Lower leg skin (tissue), 3 donors: ENCODE results near the gene HOXC9.

Source experiments
- POLR2A ChIP-seq, 2 donors: fragments of 450-650 bp; IDR thresholded peaks; one replicate each; pipeline ENCODE4 v1.6.1; 2016 to 2017; ENCODE audit warnings: antibody characterized with exemption in 2 of 2, mild to moderate bottlenecking in 1 of 2, moderate library complexity in 1 of 2
- TF ChIP-seq, protein P1 (sequence below), 3 donors: fragments of 450-650 bp; IDR thresholded peaks; one replicate each; pipeline ENCODE4 v1.5.1; 2016; ENCODE audit warnings: antibody characterized with exemption in 3 of 3, mild to moderate bottlenecking in 3 of 3, moderate library complexity in 2 of 3

DNA sequence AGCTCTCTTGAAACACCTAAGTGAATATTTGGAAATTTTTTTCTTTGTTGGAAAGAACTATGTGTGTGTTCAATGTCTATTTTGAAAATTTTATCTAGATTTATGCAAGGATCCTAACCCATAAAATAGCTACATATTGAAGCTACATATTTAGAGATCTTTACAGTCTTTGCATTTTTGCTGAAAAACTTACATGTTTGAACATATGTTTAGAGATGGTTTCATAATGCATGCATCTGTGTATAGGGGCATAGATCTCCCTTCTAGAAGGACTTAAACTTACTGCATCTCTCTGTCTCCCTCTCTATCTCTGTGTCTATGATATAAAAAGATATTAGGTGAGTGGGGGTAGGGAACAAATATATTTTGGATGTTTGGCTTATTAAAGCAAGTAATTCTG lies 45.4 kb downstream of the HOXC9 start:
- TF ChIP-seq, protein P1, sequence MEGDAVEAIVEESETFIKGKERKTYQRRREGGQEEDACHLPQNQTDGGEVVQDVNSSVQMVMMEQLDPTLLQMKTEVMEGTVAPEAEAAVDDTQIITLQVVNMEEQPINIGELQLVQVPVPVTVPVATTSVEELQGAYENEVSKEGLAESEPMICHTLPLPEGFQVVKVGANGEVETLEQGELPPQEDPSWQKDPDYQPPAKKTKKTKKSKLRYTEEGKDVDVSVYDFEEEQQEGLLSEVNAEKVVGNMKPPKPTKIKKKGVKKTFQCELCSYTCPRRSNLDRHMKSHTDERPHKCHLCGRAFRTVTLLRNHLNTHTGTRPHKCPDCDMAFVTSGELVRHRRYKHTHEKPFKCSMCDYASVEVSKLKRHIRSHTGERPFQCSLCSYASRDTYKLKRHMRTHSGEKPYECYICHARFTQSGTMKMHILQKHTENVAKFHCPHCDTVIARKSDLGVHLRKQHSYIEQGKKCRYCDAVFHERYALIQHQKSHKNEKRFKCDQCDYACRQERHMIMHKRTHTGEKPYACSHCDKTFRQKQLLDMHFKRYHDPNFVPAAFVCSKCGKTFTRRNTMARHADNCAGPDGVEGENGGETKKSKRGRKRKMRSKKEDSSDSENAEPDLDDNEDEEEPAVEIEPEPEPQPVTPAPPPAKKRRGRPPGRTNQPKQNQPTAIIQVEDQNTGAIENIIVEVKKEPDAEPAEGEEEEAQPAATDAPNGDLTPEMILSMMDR (IDR thresholded peaks at IDR 0.05) = no peak
- no peak for TF ChIP-seq POLR2A (IDR thresholded peaks at IDR 0.05)
